Panc1 (cell line): ENCODE results near the gene TMEM95. TPM values are rescaled to one million over a fixed set of nuclear protein-coding genes. Genes with fewer than 3 reads are reported as not detected.

Experiments
- ATAC-seq: fragments of 200-7000 bp; cut with Tn5 transposase; 2 replicates; pipeline ENCODE4 v1.9.1; 2020; ENCODE audit warnings: mild to moderate bottlenecking, moderate library complexity
- BruUV-seq: library from RNA; stranded (reverse); fragments of 400-500 nt; replicated peaks from 2 replicates; lab custom pipeline; 2021; lab: Mats Ljungman, UMichigan
- CTCF ChIA-PET: fragments of 300-600 bp; sonication (Branson Sonifier 250); formaldehyde crosslinking; loops from one replicate; lab custom pipeline; 2022; ENCODE audit warnings: antibody characterized with exemption; lab: Charles Lee
- POLR2A ChIA-PET: fragments of 300-600 bp; sonication (Branson Sonifier 250); formaldehyde crosslinking; loops from one replicate; lab custom pipeline; 2022; ENCODE audit warnings: antibody characterized with exemption; lab: Charles Lee
- DNase-seq: peaks from one replicate; pipeline ENCODE4 v3.0.0-alpha.2; 2010; ENCODE audit warnings: low read depth, low spot score
- H3K27ac ChIP-seq: 2 replicates; pipeline ENCODE4 v1.5.1; 2011; ENCODE audit warnings: mild to moderate bottlenecking, low read length, inconsistent platforms
- H3K27me3 ChIP-seq: fragments of 200-500 bp; sonication (Bioruptor generic); 2 replicates; pipeline ENCODE4 v1.6.0; 2014; ENCODE audit warnings: low read length, inconsistent platforms; ENCODE audit not compliant: control insufficient read depth, insufficient read depth
- H3K36me3 ChIP-seq: fragments of 200-500 bp; sonication (Bioruptor generic); 2 replicates; pipeline ENCODE4 v1.5.1; 2014; ENCODE audit warnings: inconsistent platforms, mild to moderate bottlenecking, low read length, moderate library complexity; ENCODE audit not compliant: control insufficient read depth, insufficient read depth
- H3K4me1 ChIP-seq: 2 replicates; pipeline ENCODE4 v1.5.1; 2011; ENCODE audit warnings: inconsistent platforms, mild to moderate bottlenecking, low read length, moderate library complexity; ENCODE audit not compliant: control insufficient read depth, insufficient read depth
- H3K4me3 ChIP-seq, 2 experiments: 2 replicates each; pipeline ENCODE4 v1.5.1; 2011 to 2012; ENCODE audit warnings: low read depth in 2 of 2, low read length in 2 of 2, mild to moderate bottlenecking in 2 of 2, inconsistent platforms in 1 of 2, moderate library complexity in 1 of 2
- H3K9me3 ChIP-seq: fragments of 200-500 bp; sonication (Bioruptor generic); 2 replicates; pipeline ENCODE4 v1.5.1; 2014; ENCODE audit warnings: low read depth, mild to moderate bottlenecking, inconsistent platforms, low read length, moderate library complexity; ENCODE audit not compliant: control insufficient read depth, insufficient read depth
- CTCF ChIP-seq: fragments of 450-650 bp; IDR thresholded peaks from 2 replicates; pipeline ENCODE4 v1.5.1; 2017; ENCODE audit warnings: mild to moderate bottlenecking
- POLR2AphosphoS5 ChIP-seq: IDR thresholded peaks from 2 replicates; pipeline ENCODE4 v1.6.1; 2012; ENCODE audit warnings: mild to moderate bottlenecking, low read depth, low read length, moderate library complexity
- REST ChIP-seq, 2 experiments: IDR thresholded peaks; 2 replicates each; pipeline ENCODE4 v1.6.1; 2011 to 2012; ENCODE audit warnings: low read depth in 2 of 2, control low read depth in 1 of 2, low read length in 1 of 2, mild to moderate bottlenecking in 1 of 2, moderate library complexity in 1 of 2; ENCODE audit not compliant: insufficient read depth in 1 of 2
- SIN3A ChIP-seq: IDR thresholded peaks from 2 replicates; pipeline ENCODE4 v1.6.1; 2012; ENCODE audit warnings: low read depth, mild to moderate bottlenecking, low read length, moderate library complexity, borderline replicate concordance; ENCODE audit not compliant: insufficient read depth
- TCF7L2 ChIP-seq: IDR thresholded peaks from 2 replicates; pipeline ENCODE4 v1.6.1; 2011; ENCODE audit warnings: mild to moderate bottlenecking, low read depth, low read length, inconsistent platforms
- in situ Hi-C: cut with HindIII; loops from 2 replicates; pipeline ENCODE4 v1.10.0; 2016; ENCODE audit warnings: low sequenced_read_pairs, low pct_unique_long_range_greater_than_20kb
- intact Hi-C: fragments of 100-400 bp; cut with micrococcal nuclease; formaldehyde crosslinking; loops from one replicate; pipeline ENCODE4 v1.10.0; 2022; ENCODE audit not compliant: unreplicated experiment
- total RNA-seq: library from RNA; stranded (reverse); gene quantifications from one replicate; pipeline ENCODE4 v1.2.1, GENCODE V29; 2021; ENCODE audit not compliant: unreplicated experiment

Gene TMEM95
- total RNA-seq, 1 experiment from 2014 or later, result not detected

DNA sequence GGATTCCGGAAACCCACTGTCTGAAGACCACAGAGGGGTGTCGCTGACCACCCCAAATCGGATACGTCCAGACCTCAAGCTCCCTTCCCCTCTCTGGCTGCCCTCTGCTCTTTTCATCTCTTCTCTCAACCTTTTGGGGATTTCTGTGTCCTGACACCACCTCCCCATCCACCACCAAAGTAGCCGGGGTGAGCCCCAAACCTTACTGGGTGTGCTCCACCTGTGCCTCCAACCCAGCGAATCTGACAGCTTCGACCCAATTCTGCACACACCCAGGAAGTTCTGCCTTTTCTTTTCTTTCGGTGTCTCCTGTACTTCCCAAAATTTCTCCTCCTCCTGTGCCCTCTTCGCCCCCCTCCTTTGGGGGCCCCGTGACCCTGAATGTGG lies 2.5 kb upstream of the TMEM95 start:
- Histone ChIP-seq H3K27ac (peak overlapping the region; percentile 83), H3K9me3 (no peaks in the 10 kb centered on the region), H3K27me3 (no peaks in the 10 kb centered on the region), H3K4me1 (peaks cover 9% of the 10 kb centered on the region), H3K4me3 (peak overlapping the region; percentile 69 to 78), H3K36me3 (no peaks in the 10 kb centered on the region; the same call in 1 of the 2 replicates)
- intact Hi-C loops, result loop anchor here (10.0 kb wide), 1 partner anchor 82 kb away; the partner anchor contains the start of genes FGF11 and TMEM102
- ChIA-PET POLR2A (interaction anchor here (0.6 kb wide), 1 partner anchor 103 kb away, joined by 12 read pairs; no protein-coding TSS in a partner anchor), CTCF (interaction anchor here (0.6 kb wide), 1 partner anchor 135 kb away, joined by 3 read pairs; no protein-coding TSS in a partner anchor)
- BruUV-seq, result TSS peak; percentile 83
- TF ChIP-seq CTCF, result peak; percentile 62
- TF ChIP-seq SIN3A, result no peak
- DNase-seq (no peak), ATAC-seq (no peak)
- in situ Hi-C loops, result no loop called here

DNA sequence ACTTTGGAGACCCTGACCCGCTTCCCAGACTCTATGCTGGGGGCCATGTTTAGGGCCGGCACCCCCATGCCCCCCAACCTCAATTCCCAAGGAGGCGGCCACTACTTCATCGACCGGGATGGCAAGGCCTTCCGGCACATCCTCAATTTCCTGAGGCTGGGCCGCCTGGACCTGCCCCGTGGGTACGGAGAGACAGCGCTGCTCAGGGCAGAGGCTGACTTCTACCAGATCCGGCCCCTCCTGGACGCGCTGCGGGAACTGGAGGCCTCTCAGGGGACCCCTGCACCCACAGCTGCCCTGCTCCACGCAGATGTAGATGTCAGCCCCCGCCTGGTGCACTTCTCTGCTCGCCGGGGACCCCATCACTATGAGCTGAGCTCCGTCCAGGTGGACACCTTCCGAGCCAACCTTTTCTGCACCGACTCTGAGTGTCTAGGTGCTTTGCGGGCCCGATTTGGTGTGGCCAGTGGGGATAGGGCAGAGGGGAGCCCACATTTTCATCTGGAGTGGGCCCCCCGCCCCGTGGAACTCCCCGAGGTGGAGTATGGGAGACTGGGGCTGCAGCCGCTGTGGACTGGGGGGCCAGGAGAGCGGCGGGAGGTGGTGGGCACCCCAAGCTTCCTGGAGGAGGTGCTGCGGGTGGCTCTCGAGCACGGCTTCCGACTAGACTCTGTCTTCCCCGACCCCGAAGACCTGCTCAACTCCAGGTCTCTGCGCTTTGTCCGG lies 1.9 kb upstream of the TMEM95 start:
- peaks cover 9% of the 10 kb centered on the region for H3K4me1 ChIP-seq
- ChIA-PET CTCF (interaction anchor here (0.5 to 1.2 kb wide), 4 partner anchors 84 to 207 kb away, joined by 3 to 5 read pairs (median 3); no protein-coding TSS in a partner anchor), POLR2A (interaction anchor here (0.6 to 1.4 kb wide), 3 partner anchors 32 to 102 kb away, joined by 4 to 12 read pairs (median 8); partner anchors contain the start of gene TMEM102)

More for the DNA sequence above, 1.9 kb upstream of the TMEM95 start:
- no peaks in the 10 kb centered on the region; the same call in 1 of the 2 replicates for H3K36me3 ChIP-seq
- no peaks in the 10 kb centered on the region for H3K9me3 ChIP-seq
- no peaks in the 10 kb centered on the region for H3K27me3 ChIP-seq
- TF ChIP-seq SIN3A, result no peak
- no peak for TF ChIP-seq CTCF
- no peak for TF ChIP-seq REST (IDR thresholded peaks at IDR 0.05; ENCODE audit: insufficient read depth in 1 of 2, low read depth in 2 of 2, low read length in 1 of 2)
- no peak for TF ChIP-seq POLR2AphosphoS5
- no peak for TF ChIP-seq TCF7L2
- peak overlapping the region; percentile 69 to 78 for H3K4me3 ChIP-seq
- DNase-seq (no peak), ATAC-seq (no peak)
- intact Hi-C loops, result loop anchor here (10.0 kb wide), 1 partner anchor 82 kb away; the partner anchor contains the start of genes FGF11 and TMEM102
- peak overlapping the region; percentile 83 for H3K27ac ChIP-seq
- in situ Hi-C loops, result no loop called here
- no TSS peak for BruUV-seq
